Measurements from ENCODE around the gene CABYR.

DNA sequence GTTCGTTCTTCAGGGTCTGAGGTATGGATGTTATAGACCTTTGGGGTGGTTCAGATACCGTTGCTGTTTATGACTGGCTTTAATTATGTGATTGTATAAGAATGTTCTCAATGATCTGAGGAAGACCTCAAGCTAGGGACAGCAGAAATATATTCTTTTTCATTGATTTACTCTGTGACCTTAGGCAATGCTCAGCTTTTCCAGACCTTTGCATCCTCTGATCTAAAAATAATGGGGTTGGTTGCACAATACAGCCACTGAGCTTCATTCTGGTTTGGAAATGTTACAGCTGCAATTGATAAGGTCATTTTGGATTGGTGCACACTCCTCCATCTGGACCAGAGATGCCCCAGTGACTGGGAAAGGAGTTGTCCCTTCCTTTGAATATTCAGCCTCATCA lies 17.2 kb upstream of the CABYR start:
- TF ChIP-seq POLR2A (IDR thresholded peaks at IDR 0.05; ENCODE audit: low read length) (no peak), GATA1 (IDR thresholded peaks at IDR 0.05; ENCODE audit: low read depth, low read length) (no peak)

All from erythroblast (primary cell).